Tibial nerve (tissue), 4 donors: Measurements from ENCODE around the gene OR7D4.

Experiments
- CTCF ChIP-seq, 5 experiments: fragments of 200-600 bp in 3 of 5; fragments of 450-650 bp in 2 of 5; sonication (generic) in 3 of 5; IDR thresholded peaks; one replicate each; pipeline ENCODE4 v1.5.1; 2016 to 2019; ENCODE audit warnings: antibody characterized with exemption in 5 of 5, mild to moderate bottlenecking in 3 of 5, moderate library complexity in 2 of 5
- EP300 ChIP-seq, 2 donors: sonication (generic); formaldehyde crosslinking; IDR thresholded peaks; one replicate each; pipeline ENCODE4 v1.6.1; 2017; ENCODE audit warnings: antibody characterized with exemption in 2 of 2, mild to moderate bottlenecking in 1 of 2
- POLR2A ChIP-seq, 2 donors: fragments of 450-650 bp; IDR thresholded peaks; one replicate each; pipeline ENCODE4 v1.6.1; 2017; ENCODE audit warnings: antibody characterized with exemption in 2 of 2, mild to moderate bottlenecking in 2 of 2, moderate library complexity in 2 of 2

- no peak for TF ChIP-seq CTCF (IDR thresholded peaks at IDR 0.05)
- TF ChIP-seq POLR2A (IDR thresholded peaks at IDR 0.05) = no peak
- no peak for TF ChIP-seq EP300 (IDR thresholded peaks at IDR 0.05)
Observed at GRCh38 chr19:9250630-9251029, 31.2 kb upstream of the OR7D4 start, which contains the start of gene OR7E24.
